ENCODE results near the gene SUGCT.

Gene SUGCT

GRCh38 chr7:40393660-40394059 lies 258.9 kb downstream of the SUGCT start:
- DNase-seq (ENCODE audit: low read depth) = no peak
- no peak overlapping the region for H3K4me3 ChIP-seq (ENCODE audit: low read depth, low read length)
- TF ChIP-seq CTCF (IDR thresholded peaks at IDR 0.05; ENCODE audit: control insufficient read depth, extremely low read depth, insufficient read depth) = no peak

GRCh38 chr7:40394400-40394799 lies 259.6 kb downstream of the SUGCT start:
- no peak overlapping the region for H3K4me3 ChIP-seq (ENCODE audit: low read depth, low read length)
- no peak for TF ChIP-seq CTCF (IDR thresholded peaks at IDR 0.05; ENCODE audit: control insufficient read depth, extremely low read depth, insufficient read depth)
- DNase-seq (ENCODE audit: low read depth) = no peak

- no peak for DNase-seq (ENCODE audit: low read depth)
- H3K4me3 ChIP-seq (ENCODE audit: low read depth, low read length) = no peak overlapping the region
- no peak for TF ChIP-seq CTCF (IDR thresholded peaks at IDR 0.05; ENCODE audit: control insufficient read depth, extremely low read depth, insufficient read depth)
Observed at GRCh38 chr7:40400525-40400924, 265.7 kb downstream of the SUGCT start.

GRCh38 chr7:40401406-40401805 lies 266.6 kb downstream of the SUGCT start:
- DNase-seq (ENCODE audit: low read depth) = no peak
- no peak for TF ChIP-seq CTCF (IDR thresholded peaks at IDR 0.05; ENCODE audit: control insufficient read depth, extremely low read depth, insufficient read depth)
- no peak overlapping the region for H3K4me3 ChIP-seq (ENCODE audit: low read depth, low read length)

GRCh38 chr7:40402661-40403060 lies 267.9 kb downstream of the SUGCT start:
- DNase-seq (ENCODE audit: low read depth) = no peak
- H3K4me3 ChIP-seq (ENCODE audit: low read depth, low read length) = no peak overlapping the region
- TF ChIP-seq CTCF (IDR thresholded peaks at IDR 0.05; ENCODE audit: control insufficient read depth, extremely low read depth, insufficient read depth) = no peak

- DNase-seq (ENCODE audit: low read depth) = no peak
- no peak overlapping the region for H3K4me3 ChIP-seq (ENCODE audit: low read depth, low read length)
- no peak for TF ChIP-seq CTCF (IDR thresholded peaks at IDR 0.05; ENCODE audit: control insufficient read depth, extremely low read depth, insufficient read depth)
Observed at GRCh38 chr7:40403703-40404476, 269.1 kb downstream of the SUGCT start.

- H3K4me3 ChIP-seq (ENCODE audit: low read depth, low read length) = no peak overlapping the region
- no peak for DNase-seq (ENCODE audit: low read depth)
- TF ChIP-seq CTCF (IDR thresholded peaks at IDR 0.05; ENCODE audit: control insufficient read depth, extremely low read depth, insufficient read depth) = no peak
Observed at GRCh38 chr7:40405991-40406390, 271.2 kb downstream of the SUGCT start.

All from LNCaP clone FGC (cell line).